CD4-positive, alpha-beta T cell treated with Interleukin-1 beta for 1 hour (primary cell): ENCODE results near the gene ZBTB7C.
A peak's percentile ranks its signal among the peaks of the same experiment; 100 is the strongest.

Source experiments
- DNase-seq, 2 donors: peaks; one replicate each; pipeline ENCODE4 v3.0.0-alpha.2; 2020 to 2022

ZBTB7C gene

DNA sequence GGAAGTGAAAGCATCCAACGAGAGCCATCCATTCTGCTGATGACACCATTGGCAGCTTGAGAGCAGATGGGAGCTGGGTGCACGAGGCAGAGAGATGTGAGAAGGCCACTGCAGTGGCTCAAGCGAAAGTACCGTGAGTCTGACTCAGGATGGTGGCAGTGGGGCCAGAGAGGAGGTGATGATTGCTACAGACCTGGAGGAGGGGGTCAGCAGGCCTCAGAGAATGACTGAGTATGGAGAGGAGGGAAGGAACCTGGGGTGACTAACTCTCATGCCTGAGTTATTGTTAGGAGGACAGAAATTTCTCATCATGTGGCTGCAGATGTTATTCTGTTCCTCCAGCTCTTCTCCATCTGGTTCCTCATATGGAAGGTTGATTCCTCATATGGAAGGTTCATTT lies 8.8 kb upstream of the ZBTB7C start:
- DNase-seq, result no peak

DNA sequence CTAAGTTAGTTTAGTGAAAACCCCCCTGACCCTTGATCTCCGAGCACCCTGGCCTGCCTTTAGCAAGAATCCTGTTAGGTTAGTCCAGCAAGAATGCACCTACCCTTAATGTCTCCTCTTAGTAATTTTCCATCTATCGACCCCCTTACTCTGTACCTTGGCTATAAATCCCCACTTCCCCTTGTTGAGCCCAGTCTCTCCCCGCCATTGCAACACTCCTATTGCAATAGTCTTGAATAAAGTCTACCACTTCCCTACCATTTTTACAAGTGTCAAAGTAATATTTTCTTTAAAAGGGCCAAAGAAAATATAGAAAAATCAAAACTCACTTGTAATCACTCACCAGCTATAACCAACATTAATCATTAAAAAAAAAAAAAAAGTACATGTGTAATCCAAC lies 4.2 kb upstream of the ZBTB7C start:
- no peak for DNase-seq

DNA sequence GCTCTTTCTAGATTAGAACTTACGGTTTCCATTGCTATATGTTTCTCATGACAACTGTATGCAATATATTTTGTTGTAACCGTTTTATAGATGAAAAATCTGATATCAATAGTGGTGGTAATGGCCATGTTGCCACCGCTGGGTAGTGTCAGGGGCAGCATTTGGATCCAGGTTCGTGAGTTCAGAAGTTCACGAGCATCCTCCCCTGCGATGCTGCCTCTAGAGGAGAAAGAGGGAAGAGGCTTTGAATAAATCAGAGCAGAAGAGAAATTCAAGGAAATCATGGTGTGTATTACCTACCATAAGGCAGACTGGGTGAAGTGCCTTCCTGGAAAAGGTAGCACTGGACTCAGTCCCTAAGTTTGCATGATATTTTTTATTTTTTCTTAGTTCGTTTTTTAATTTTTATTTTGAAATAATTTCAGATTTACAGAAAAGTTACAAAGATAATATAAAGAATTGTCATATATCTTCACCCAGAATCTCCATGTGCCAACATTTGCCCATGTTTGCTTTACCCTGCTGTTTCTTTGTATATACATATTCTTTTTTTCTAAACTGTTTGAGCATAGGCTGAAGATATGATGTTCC lies 3.3 kb upstream of the ZBTB7C start:
- peak in 1 of 2 donors; percentile 35 for DNase-seq

DNA sequence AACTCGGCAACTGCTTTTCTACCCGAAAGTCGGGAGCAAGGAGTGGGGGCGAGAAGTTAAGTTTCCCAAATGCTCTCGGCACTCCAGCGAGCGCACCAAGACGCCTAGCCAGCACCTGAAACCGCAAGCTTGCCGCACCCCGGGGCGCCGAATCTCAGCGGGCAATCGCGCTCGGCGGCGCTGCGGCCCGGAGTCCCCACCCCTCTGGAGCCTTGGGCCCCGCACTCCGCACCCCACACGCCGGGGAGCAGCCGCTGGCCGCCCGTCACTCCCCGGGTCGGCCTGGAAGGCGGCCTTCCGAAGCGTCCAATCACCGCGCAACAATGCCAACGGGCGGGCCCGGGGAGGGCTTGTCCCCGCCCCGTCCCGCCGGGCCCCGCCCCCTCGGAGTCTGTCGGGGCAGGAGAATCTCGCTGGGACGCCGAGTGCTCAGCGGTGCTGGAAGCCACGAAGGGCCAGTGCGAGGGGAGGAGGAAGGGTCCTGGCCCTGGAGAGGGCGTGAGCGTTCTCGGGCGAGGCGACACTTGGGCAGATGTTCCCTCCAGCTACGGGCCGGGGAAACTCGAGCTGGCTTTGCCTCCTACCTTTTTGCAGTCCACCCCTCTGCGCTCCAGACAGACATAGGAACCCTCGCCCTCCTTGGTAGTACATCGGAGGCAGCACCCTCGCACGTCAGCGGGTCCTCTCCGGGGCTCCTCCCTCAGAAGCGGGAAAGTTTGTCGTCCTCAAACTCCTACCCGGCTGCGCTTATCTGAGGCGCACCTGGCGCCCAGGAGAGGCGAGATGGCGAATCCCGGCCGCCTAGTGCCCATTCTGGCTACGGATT lies 1.1 kb upstream of the ZBTB7C start:
- DNase-seq, result peak; percentile 65 to 69

DNA sequence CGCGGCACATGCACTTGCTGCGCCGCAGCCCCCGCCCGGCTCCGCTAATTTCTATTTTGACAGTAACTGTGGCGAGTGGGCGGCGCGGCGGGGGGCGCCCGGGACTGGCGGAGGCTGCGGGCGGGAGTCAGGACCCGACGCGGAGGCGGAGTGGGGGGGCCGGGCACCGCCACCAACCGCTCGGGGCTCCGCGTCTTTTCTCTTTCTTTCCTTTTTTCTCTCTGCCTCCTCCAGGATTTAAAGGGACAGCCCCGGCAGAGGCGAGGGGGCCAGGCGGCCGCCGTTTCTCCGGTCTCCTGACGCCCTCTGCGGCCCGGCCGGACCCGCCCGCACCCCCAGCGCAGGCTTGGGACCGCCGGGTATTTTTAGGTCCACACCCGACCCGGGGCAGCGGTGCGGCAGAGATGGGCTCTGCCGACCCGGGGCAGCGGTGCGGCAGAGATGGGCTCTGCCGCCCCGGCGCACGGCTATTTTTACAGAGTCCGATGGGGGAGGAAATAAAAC lies 460 bp upstream of the ZBTB7C start:
- no peak for DNase-seq

DNA sequence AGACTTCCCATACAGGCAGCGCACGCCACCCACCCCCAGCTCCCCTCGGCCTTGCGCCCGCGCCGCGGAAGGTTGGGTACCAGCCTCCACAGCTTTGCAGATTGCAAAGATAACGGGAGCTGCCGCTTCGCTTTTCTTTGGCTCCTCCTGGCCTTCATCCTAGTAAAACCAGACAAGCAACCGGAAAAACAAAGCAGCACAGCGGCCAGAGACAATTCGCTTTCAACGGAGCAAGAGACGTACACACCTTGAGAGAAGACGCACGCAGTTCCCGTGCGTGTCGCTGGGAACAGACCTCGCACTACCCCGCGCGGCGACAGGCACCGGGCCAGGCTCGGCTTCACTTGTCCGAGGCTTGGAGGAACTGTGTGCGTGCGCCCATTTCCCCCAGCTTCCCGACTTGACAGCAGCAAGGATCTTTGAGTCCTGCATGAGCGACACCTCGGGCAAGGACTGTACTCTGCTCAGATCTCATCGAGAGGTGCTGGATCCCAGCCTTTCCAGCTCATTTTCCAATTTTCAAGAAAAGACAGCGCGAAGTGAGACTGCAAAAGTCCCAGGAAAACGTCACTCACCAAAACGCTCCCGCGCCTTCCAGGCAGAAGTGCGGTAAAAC lies 964 bp downstream of the ZBTB7C start:
- DNase-seq, result no peak

DNA sequence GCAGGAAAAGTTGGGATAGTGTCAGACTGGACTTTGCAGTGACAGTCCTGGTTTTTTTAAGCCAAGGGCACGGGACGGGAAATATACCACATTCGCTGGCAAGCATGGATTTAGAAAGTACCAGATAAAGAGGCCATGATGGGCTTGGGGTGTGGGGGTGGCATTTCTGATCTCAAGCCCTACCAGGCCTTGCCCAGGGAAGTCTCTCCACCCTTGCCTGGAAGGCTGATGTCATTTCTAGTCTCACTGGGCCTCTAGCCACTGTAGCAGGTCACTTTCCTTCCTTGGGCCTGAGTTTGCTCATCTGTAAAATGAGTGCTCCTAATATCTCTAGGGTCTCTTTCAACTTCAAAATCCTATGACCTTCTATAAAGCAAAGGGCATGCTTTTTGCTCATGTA lies 1.8 kb downstream of the ZBTB7C start:
- DNase-seq, result no peak

DNA sequence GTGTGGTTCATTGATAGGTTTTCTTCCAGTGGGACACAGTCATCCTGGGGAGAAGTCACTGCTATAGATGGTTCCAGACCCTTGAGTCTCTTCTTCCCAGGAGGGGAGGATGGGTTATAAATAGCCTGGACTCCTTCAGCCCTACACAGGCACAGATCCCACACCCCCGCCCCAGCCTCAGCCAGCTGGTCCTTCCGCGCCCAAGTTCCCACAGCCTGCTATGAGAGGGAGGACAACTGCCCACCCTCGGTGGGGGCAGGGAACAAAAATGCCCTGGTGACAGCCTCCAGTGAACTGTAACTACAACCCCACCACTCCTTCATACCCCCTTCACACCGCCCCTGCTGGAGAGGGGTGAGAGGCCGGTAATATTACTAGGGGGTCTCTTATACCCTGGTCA lies 3.2 kb downstream of the ZBTB7C start:
- no peak for DNase-seq

DNA sequence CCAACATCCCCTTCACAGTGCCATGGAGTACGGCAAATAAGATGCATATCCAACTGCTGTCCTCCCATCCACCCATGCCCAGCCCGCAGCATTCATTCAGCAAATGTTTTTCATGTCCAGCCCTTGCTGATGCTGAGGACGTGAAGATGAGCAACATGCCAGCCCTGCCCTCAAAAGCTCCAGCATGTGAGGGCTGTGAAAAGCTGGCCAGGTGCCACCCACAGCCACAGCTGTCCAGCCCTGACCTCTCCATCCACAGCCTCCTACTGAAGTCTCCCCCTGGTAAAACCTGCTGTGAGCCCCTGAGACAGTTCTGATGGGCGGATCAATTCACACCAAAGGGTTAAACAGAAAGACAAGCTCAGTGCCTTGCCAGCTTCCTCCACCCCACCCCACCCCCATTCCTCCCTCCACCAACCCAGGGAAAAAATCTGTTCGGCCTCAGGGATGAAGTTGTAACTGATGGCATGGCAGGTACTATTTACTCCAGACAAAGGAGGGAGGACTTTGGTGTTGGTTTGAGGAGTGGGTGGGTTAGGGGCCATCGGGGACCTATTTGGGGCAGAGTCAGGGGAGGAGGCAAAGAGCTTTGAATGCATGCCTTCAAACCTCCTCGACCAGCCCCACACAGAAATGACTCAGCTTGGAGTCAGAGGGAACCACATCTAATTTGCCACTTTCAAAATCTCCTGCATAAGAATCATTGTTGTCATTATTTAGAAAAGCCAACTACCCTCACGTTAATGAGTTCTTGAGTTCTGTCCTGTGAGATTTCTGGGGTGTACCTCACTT lies 4.3 kb downstream of the ZBTB7C start:
- DNase-seq, result no peak

DNA sequence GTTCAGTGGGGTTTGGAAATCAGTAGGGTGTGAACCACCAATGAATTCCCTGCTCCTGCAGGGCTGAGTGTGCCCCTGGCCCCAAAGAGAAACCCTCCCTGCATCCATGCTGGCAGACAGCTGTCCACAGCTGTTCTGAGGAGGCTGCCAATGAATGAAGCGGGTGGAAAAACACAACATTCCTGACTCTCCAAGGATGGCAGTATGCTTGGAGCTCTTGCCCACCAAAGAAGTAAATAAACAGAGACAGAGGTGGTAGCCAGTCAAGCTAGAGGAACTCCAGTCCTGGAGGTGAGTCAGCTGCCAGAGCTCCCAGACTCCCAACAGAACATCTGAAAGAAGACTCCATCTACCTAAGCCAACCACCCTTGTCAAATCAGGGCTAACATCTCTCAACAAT lies 6.2 kb downstream of the ZBTB7C start:
- no peak for DNase-seq

DNA sequence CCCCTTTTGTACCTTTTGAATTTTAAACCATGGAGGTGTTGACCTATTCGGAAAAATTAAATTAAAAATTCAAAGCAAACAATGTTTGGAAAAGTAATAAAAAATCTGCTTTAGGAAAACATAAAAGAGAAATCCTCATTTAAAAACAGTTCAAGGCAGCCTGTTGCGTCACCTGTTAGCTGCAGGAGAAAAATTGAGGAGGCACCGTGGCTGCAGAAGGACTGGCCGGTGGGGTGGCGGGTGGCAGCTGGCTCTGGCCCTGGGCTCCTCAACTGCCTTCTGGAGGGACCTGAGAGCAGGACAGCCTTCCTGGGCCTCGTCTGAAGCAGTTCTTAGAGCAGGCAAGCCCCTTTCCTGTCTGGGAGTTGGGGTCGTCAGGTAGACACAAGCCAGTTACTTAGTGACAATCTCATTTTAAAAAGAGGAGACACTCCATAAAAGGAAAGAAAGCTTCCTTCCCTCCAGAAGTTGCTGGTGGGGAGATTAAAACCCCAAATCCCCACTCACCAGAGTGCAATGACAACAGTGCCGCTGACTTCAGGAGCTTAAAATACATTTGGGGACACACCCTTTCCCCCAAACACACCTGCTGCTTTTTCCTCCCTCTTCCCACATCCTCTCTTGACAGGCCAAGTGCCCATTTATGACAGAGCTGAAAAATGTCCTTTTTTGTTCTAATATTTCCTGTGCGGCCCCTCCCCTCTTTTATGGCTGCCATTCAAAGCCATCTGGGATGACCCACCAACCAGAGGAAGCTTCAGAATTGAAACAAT lies 9.7 kb downstream of the ZBTB7C start:
- no peak for DNase-seq

DNA sequence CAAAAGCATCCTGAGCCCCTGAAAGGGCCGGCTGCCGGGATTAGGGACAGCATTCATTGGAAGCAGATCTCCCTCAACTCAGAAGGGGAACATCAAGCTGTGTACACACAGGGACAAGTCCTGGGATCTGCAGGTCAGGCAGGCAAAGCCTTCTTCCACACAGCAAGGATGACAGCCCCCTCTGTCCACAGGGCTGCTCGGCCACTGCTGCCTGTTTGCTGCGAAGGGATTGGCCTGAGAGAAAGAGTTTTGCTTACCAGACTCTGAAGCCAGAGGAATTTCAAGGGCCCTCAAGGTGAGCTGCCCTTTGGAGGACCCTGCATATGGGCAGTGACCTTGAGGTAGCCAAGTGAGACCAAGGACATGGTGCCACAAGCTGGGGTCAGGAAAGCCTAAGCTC lies 11.1 kb downstream of the ZBTB7C start:
- no peak for DNase-seq

DNA sequence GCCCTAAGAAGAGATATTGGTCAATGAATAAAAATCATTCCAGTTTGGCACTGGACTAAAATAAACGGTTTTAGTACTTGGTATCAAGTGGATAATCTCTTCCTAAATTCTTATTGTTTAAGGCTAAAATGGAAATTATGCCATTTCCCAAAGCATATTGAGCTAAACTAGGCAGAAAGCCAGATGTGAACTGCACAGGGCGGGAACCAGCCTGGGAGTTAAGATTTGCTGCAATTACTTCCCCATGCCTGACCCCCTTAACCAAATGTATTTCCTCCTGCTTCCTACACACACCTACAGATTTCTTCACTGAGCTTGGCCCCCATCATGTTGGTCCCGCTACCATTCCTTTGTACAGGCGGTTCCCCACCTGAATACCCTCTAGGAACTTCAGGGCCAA lies 12.2 kb downstream of the ZBTB7C start:
- no peak for DNase-seq

DNA sequence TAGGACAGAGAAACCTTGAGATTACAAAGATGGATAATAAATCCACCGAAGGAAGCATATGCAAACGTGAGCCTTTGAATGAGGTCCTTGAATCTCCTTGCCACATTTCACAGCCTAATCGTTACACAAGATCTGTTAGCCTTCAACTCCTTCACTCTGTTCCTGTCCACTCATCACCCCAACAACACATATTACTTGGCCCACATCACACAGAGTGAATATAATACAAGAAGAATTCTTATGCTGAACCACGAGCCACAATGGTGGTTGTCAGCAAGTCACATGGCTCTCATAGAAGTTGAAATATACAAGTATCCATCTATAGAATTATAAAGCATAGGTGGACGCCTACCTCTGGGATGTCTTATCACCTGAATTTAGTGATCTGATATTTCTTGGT lies 12.6 kb downstream of the ZBTB7C start:
- DNase-seq, result no peak

DNA sequence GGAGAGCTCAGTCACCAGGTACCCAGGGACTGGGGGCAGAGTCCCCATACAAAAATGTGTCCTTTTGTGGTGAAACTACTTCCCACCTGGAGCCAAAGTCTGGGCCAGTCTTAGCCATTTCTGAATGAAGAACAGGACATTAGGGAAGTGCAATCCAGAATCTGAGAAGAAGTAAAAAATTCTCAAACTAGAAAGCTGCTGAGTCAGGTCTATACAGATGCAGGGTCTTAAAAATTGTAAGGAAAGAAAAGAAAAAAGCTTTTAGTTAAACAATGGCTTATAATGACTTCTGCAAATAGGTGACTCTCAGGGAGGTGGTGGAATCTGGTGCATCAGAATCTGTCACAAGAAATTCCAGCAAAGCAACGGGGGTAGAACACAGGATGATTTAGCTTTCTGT lies 13.5 kb downstream of the ZBTB7C start:
- no peak for DNase-seq

DNA sequence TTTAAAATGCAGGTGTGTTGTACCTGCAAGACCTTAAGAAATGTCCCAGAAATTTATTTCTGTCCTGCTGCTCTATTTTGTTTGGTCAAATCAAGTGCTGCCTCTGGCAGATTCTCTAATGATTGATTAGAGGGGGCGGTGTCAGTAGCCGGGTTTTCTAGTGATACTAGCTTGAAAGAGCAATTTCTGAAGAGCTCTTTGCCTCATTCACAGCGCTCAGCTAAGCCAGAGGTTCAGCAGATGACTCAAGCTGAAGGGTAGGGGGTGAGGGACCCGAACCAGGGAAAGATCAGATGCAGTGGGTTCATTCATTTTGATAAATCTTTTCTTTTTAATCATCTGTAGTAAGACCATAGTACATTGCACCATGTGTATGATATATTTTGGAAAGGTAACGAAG lies 15.0 kb downstream of the ZBTB7C start:
- DNase-seq, result no peak

DNA sequence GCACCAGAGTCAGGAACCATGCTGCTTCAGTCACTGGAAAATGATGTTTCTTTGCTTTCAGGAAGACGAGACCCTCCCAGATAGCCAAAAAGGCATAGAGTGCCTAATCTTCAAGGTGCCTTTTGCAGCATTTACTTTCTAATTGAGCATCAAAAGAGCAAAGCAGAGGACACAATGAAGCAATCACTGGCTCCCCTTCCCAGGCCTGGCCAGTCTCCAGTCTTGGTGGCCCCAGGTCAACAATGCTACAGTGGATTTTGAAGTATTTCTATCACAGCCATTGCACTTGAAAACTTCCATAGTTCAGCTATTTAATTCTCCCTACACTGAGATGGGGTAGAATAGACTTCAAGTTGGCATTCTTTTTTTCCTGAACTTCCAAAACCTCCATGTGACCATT lies 15.4 kb downstream of the ZBTB7C start:
- DNase-seq, result no peak

DNA sequence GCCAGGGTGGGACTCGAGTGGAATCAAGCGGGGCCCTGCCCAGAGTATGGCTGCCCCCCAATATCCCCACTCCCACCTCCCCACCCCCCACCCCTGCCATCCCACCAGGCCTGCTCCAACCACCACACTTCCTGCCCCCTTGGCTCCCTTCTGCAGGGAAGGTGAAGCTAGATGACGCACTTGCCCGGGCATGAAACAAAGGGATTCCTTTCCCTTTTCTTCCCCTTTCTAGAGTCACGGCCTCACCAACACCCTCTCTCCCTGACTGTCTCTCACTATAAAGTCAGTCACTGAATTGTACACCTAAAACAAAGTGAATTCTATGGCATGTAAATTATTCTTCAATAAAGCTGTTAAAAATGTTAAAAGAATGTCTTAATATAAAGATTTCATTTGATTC lies 16.0 kb downstream of the ZBTB7C start:
- DNase-seq, result no peak

DNA sequence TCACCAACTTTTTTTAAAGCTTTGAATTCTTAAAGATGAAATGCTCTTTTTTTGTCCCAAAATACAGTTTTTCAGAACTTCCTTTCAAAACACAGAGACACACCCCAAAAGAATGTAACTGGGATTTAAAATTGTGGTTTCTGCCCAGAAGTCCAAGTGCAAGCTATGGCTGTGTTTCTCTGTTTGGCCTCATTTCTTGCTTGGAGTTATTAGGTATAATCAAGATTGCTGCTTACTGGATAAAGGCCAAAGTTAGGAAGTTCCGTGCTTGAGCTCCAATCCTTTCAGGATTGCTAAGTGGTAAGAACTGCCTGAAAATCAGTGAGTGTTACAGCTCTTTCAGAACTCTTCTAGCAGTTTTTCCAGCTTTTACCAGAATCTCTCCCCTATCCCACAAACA lies 16.9 kb downstream of the ZBTB7C start:
- no peak for DNase-seq

DNA sequence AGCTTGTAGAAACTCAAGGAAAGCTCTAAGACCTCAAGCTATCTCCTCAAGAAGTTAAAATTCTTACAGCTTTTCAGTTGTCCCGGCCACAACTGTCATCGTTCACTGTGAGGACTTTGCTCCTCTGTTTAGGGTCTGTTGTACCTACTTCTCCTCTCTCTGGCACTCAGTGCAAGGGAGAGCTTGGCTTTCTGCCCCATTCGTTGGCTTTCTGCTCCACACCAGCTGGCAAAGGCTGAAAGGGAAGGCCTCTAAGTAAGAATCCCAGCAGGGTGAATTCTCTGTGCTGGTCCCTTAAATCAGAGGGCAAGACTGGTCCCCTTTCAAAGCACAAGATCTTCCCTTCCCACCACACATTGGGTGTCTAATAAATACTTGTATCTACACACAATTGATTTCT lies 17.3 kb downstream of the ZBTB7C start:
- DNase-seq, result no peak

DNA sequence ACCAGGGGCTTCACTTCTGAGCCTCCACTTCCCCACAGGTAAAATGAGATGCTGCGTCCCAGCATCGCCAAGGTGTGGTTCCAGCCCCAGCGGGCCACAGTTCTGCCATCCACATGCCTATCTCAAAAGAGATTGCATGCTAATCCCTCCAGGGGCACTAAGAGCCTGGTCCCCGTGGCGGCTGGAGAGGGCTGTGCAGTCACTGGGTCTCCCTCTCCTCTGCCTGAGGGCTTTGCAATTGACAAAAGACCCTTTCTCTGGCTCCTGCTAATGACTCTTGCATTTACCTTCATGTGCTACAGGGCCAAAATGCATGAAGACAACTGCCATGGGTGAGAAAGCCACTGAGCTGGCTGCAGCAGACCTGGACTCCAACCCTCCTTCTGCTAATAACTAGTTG lies 18.5 kb downstream of the ZBTB7C start:
- no peak for DNase-seq

DNA sequence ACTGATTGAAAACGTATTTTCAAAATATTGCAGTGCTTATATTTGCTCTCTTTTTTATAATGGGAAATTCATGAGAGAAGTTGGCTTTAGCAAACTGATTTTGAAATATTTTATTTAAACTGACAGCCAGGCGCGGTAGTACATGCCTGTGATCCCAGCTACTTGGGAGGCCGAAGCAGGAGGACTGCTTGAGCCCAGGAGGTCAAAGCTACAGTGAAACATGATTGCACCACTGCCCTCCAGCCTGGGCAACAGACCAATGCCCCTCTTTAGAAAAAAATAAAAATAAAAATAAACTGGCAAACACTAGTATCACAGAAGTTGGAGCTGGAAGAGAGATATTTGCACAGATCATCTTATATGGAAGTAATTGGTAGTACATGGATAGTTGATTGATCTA lies 20.7 kb downstream of the ZBTB7C start:
- DNase-seq, result no peak

DNA sequence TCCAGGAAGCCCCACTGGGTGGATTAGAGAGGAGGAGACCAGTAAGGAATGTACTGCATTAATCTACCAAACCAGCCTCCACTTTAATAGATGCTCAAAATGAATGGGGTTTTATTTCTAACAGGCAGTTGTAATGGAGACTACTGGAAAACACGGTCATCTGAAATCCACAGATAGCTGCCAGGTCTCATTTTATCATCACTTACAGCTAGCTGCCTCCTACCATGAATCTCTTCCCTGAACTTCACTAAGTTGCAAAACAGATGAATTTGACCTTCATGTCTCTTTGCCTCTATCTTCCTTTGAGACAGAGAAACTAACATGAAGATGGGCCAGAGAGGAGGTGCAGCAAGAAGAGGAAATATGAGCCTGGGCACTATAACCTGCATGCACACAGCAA lies 21.9 kb downstream of the ZBTB7C start:
- no peak for DNase-seq
